Fibroblast of lung (primary cell): ENCODE measurements around the gene MIGA2. TPM values are rescaled to one million over a fixed set of nuclear protein-coding genes. Genes with fewer than 3 reads are reported as not detected.

Source experiments
- DNase-seq, 2 donors: peaks; one replicate each; pipeline versions ENCODE4 v3.0.0 to v3.0.0-alpha.2; 2010; ENCODE audit warnings: low read depth in 2 of 2
- H2AFZ ChIP-seq: 2 replicates; pipeline ENCODE4 v1.5.1; 2012; ENCODE audit warnings: low read length, control low read depth, inconsistent platforms
- H3K27ac ChIP-seq: 2 replicates; pipeline ENCODE4 v1.5.1; 2011; ENCODE audit warnings: low read length, control low read depth; ENCODE audit not compliant: insufficient read depth
- H3K27me3 ChIP-seq: 2 replicates; pipeline ENCODE4 v1.5.1; 2011; ENCODE audit warnings: mild to moderate bottlenecking, low read length; ENCODE audit not compliant: control insufficient read depth, insufficient read depth
- H3K36me3 ChIP-seq: 2 replicates; pipeline ENCODE4 v1.5.1; 2011; ENCODE audit warnings: low read length; ENCODE audit not compliant: control insufficient read depth, insufficient read depth
- H3K4me1 ChIP-seq: 2 replicates; pipeline ENCODE4 v1.5.1; 2011; ENCODE audit warnings: low read length; ENCODE audit not compliant: control insufficient read depth, insufficient read depth; ENCODE audit errors: extremely low read depth
- H3K4me2 ChIP-seq: 2 replicates; pipeline ENCODE4 v1.5.1; 2011; ENCODE audit warnings: low read length, control low read depth; ENCODE audit not compliant: insufficient read depth; ENCODE audit errors: extremely low read depth
- H3K4me3 ChIP-seq, 4 experiments: fragments of 200-600 bp in 1 of 4; sonication (generic) in 1 of 4; replicated peaks in 1 of 4; 2 replicates each; pipeline ENCODE4 v1.5.1; 2011 to 2016; ENCODE audit warnings: low read length in 4 of 4, low read depth in 3 of 4, mild to moderate bottlenecking in 3 of 4, control low read depth in 2 of 4, inconsistent platforms in 1 of 4, mixed read lengths in 1 of 4; ENCODE audit not compliant: insufficient read depth in 1 of 4; ENCODE audit errors: control extremely low read depth in 1 of 4
- H3K79me2 ChIP-seq: 2 replicates; pipeline ENCODE4 v1.5.1; 2012; ENCODE audit warnings: mild to moderate bottlenecking, low read length, inconsistent platforms; ENCODE audit not compliant: control insufficient read depth, insufficient read depth
- H3K9ac ChIP-seq: 2 replicates; pipeline ENCODE4 v1.5.1; 2011; ENCODE audit warnings: mild to moderate bottlenecking, low read length, control low read depth; ENCODE audit not compliant: insufficient read depth
- H3K9me3 ChIP-seq: 2 replicates; pipeline ENCODE4 v1.5.1; 2012; ENCODE audit warnings: low read depth, low read length; ENCODE audit not compliant: control insufficient read depth, insufficient read depth
- H4K20me1 ChIP-seq: 2 replicates; pipeline ENCODE4 v1.5.1; 2011; ENCODE audit warnings: low read length; ENCODE audit not compliant: control insufficient read depth, insufficient read depth; ENCODE audit errors: extremely low read depth
- CTCF ChIP-seq, 2 donors: IDR thresholded peaks in 1 of 2; conservative IDR thresholded peaks in 1 of 2; 1 replicate in 1 of 2; 2 replicates in 1 of 2; pipeline ENCODE4 v1.5.1; 2011 to 2012; ENCODE audit warnings: low read length in 2 of 2, control low read depth in 1 of 2, inconsistent platforms in 1 of 2, low read depth in 1 of 2, mild to moderate bottlenecking in 1 of 2
- EZH2 ChIP-seq: IDR thresholded peaks from 2 replicates; pipeline ENCODE4 v1.5.1; 2012; ENCODE audit warnings: low read length, control low read depth, mild to moderate bottlenecking; ENCODE audit errors: missing control alignments
- polyA plus RNA-seq, 2 donors: library from polyadenylated mRNA; depleted of rRNA in 1 of 2; stranded (reverse) in 1 of 2; unstranded in 1 of 2; fragments of >200 nt; gene quantifications; 2 replicates each; pipeline ENCODE4 v1.2.1, GENCODE V29; 2011 to 2012; ENCODE audit warnings: missing spikeins in 1 of 2
- total RNA-seq: library from RNA; depleted of rRNA; stranded (reverse); fragments of >200 nt; gene quantifications from 2 replicates; pipeline ENCODE4 v1.2.1, GENCODE V29; 2014

MIGA2 gene
- total and polyA plus RNA-seq, 2 donors (not counting 1 experiment from before 2014, with no cell fraction given): 9.8 to 23.3 TPM

DNA sequence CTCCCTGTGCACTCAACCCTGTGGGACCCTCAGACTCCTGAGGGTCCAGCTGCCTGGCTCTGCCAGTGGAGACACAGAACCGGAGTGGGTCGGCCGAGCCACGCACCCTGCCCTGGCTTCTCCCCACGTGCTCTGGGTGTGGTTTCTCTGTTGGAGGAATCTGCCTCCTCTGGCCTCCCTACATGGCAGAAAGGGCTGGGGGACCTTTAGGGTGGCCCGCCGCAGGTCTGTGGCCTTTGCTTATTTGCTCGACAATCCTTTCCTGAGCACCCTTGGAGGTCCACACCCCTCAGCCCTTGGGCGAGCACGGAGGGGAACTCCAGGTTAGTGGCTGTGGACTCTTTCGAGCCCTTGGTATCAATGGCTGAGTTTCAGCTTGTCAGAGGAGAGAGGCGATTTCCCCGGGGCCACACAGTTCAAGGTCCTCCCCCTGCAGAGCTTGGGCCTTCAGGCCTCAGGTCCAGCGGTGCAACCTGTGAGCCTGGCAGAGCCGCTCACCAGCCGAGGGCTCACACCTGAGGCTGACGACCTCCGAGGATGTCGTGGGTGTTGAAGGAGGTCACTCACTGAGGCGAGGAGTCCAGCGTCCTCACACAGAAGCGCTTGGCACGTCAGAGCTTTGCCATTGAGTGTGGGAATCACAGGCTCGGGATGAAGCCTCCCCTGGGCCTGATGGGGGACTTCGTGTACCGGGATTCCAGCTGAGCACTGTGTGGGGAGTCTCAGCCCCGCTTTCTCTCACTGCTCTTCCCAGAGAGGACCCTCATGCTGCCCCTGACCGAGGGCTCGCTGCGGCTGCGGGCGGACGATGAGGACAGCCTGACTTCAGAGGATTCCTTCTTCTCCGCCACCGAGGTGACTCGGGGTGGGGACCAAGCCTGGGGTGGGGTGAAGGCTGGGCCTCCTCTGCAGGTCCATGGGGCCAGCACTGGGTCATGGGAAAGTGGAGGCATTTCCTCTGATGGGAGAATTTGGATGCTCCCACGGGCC lies 23.7 kb downstream of the MIGA2 start:
- DNase-seq: no peak
- Histone ChIP-seq H2AFZ (no peak overlapping the region), H3K9me3 (no peaks in the 10 kb centered on the region), H3K79me2 (no peaks in the 10 kb centered on the region), H3K27ac (no peak overlapping the region), H3K27me3 (no peaks in the 10 kb centered on the region), H4K20me1 (no peaks in the 10 kb centered on the region), H3K4me2 (no peak overlapping the region), H3K36me3 (peaks cover 11% of the 10 kb centered on the region), H3K4me3 (no peak overlapping the region), H3K9ac (no peak overlapping the region), H3K4me1 (peaks cover 5% of the 10 kb centered on the region)
- TF ChIP-seq EZH2 (no peak), CTCF (conservative IDR thresholded peaks at IDR 0.05 in 1 of 2, IDR thresholded peaks at IDR 0.05 in 1 of 2; ENCODE audit: low read depth in 1 of 2, low read length in 2 of 2) (no peak)

DNA sequence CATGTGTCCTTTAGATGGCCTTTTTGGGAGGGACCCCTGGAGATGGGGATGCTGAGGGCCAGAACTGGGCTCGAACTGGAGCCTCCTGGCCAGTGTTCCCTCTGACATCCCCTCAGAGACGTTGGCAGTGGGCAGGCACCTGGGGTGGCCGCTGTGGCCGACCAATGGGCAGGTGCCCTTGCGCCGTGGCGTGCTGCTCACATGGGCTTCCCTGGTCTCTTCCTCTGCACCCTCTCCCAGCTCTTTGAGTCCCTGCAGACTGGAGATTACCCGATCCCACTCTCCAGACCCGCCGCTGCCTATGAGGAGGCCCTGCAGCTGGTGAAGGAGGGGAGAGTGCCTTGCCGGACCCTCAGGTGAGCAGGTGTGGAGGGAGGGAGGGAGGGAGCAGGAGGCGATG lies 24.6 kb downstream of the MIGA2 start:
- Histone ChIP-seq H3K79me2 (no peaks in the 10 kb centered on the region), H3K27ac (no peak overlapping the region), H3K36me3 (peaks cover 13% of the 10 kb centered on the region), H3K9me3 (no peaks in the 10 kb centered on the region), H3K27me3 (no peaks in the 10 kb centered on the region), H3K4me3 (no peak overlapping the region), H3K9ac (no peak overlapping the region), H3K4me2 (no peak overlapping the region), H3K4me1 (peaks cover 5% of the 10 kb centered on the region), H4K20me1 (no peaks in the 10 kb centered on the region), H2AFZ (no peak overlapping the region)
- DNase-seq: no peak
- TF ChIP-seq CTCF (conservative IDR thresholded peaks at IDR 0.05 in 1 of 2, IDR thresholded peaks at IDR 0.05 in 1 of 2; ENCODE audit: low read depth in 1 of 2, low read length in 2 of 2) (no peak), EZH2 (no peak)

DNA sequence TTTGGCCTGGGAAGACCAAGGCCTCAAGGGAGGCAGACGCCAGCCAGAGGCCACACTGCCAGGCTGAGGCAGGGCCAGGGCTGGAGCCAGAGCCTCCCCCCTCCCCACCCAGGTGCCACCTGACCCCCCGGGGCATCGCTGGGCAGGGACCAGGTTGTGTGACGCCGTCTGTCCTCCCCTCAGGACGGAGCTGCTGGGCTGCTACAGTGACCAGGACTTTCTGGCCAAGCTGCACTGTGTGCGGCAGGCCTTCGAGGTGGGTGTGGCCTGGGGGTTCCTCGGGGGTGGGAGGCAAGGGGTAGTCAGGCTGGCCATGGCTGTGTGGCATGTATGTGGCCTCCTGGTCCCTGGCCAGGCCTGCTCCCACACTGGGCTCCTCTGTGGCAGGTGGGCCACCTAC lies 26.6 kb downstream of the MIGA2 start:
- no peaks in the 10 kb centered on the region for H4K20me1 ChIP-seq
- peaks cover 15% of the 10 kb centered on the region for H3K36me3 ChIP-seq
- H3K27ac ChIP-seq: no peak overlapping the region
- no peaks in the 10 kb centered on the region for H3K9me3 ChIP-seq
- no peak overlapping the region for H3K9ac ChIP-seq
- peaks cover 5% of the 10 kb centered on the region for H3K4me1 ChIP-seq
- no peak overlapping the region for H3K4me3 ChIP-seq
- H3K4me2 ChIP-seq: no peak overlapping the region
- H3K27me3 ChIP-seq: no peaks in the 10 kb centered on the region
- TF ChIP-seq CTCF (conservative IDR thresholded peaks at IDR 0.05 in 1 of 2, IDR thresholded peaks at IDR 0.05 in 1 of 2; ENCODE audit: low read depth in 1 of 2, low read length in 2 of 2) (no peak), EZH2 (no peak)
- H2AFZ ChIP-seq: no peak overlapping the region
- DNase-seq: no peak
- H3K79me2 ChIP-seq: no peaks in the 10 kb centered on the region
